NT2/D1 (cell line): ENCODE data around the gene RNF168.

Experiments
- SUZ12 ChIP-seq: IDR thresholded peaks from 2 replicates; pipeline ENCODE4 v1.6.1; 2011; ENCODE audit not compliant: insufficient read length, insufficient read depth; ENCODE audit errors: extremely low read depth
- YY1 ChIP-seq: IDR thresholded peaks from 2 replicates; pipeline ENCODE4 v1.6.1; 2011; ENCODE audit not compliant: insufficient read length, insufficient read depth
- ZNF274 ChIP-seq: IDR thresholded peaks from 2 replicates; pipeline ENCODE4 v1.6.1; 2011; ENCODE audit warnings: mild to moderate bottlenecking, low read depth, low read length

DNA sequence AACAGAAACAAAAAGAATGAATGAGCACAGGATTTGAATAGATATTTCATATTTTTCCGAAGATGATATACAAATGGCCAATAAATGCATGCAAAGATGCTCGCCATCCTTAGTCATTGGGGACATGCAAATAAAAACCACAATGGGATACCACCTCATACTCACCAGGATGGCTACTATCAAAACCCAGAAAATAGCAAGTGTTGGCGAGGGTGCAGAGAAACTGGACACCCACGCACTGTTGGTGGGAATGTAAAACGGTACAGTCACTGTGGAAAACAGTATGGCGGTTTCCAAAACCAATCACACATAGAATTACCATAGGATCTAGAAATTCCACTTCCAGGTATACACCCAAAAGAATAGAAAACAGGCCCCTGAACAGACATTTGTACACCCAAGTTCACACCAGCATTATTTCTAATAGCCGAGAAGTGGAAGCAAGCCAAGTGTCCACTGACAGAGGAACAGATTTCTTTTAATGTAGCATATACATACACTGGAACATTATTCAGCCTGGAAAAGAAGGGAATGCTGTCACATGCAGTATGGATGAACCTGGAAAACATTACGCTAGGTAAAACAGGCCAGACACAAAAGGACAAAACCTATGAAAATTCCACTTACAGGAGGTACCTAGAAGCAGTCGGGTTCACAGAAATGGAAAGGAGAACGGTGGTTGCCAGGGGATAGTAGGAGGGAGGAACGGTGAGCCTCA, 3.6 kb downstream of the RNF168 start:
- TF ChIP-seq ZNF274 (no peak), YY1 (no peak), SUZ12 (no peak)
